Left kidney (tissue), 2 donors: Measurements from ENCODE around the gene ASB4. TPM values are rescaled to one million over a fixed set of nuclear protein-coding genes. Genes with fewer than 3 reads are reported as not detected.
"Not testable (repeated sequence)": the region's sequence is repeated elsewhere in the genome, so short reads cannot be mapped to it uniquely, and the experiment has no call there.

Experiments used
- DNase-seq: peaks from one replicate; pipeline ENCODE4 v3.0.0-alpha.2; 2013
- polyA plus RNA-seq: library from polyadenylated mRNA; unstranded; fragments of 120-200 nt; gene quantifications from one replicate; pipeline ENCODE4 v1.2.1, GENCODE V29; 2013; ENCODE audit not compliant: insufficient read length

The ASB4 gene
- polyA plus RNA-seq, 1 donor, result 0.10 TPM

DNA sequence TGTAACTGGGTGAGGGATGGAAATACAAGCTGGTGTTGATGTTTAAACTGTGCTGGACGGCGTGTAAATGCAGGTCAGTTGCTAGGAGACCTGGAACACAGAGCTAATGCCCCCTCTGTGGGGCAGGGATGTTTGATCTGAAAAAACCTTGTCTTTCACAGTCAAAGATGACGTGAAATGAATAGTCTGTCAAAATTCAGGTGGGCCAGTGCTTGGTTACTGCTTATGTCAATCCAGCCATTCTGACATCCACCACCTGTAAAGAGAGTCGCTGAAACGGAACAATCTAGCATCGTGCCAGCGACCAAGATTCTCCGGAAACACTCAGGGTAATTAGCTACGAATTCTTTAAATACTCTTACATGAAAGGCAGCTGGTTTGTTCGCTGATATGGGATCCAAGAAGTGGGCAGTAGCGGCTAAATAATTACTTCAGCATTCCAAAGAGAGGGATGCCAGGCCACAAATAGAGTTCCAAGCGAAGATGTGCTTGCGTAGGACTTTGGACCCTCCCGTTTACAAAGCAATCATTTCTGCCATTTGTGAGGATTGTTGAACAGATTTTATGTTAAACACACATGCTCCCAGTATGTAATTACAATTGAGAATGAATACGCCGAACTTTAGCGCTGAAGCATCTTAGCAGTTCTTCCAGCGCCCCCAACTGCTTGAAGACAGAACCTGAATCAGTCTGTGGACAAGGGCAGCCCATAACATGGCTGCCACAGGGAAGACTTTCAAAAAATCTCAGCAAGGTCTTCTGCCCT lies 7.3 kb upstream of the ASB4 start:
- no peak for DNase-seq

DNA sequence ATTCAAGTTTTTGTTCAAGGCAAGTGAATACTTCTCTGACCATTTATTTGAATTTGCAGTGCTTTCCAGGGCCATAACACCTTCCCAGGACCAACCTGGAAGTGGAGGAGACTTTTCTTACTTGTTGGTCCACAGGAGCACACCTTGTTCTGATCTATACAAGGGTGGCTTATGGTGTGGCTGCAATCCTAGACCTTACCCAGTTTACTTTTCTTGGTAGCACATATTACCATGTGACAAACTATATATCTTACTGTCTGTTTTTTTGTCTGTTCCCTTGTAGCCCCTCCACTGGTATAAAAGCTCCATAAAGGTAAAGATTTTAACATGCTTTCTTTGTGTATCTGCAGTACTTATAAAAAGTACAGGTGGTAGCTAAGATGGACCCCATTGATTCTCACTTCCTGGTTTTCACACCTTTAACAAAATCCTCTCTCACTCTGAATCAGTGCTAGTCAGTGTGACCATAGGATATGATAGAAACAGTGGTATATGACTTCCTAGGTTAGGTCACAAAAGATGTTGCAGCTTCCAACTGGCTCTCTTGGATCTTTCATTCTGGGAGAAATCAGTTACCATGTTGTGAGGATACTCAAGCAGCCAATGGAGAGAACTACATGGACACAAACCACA lies 5.6 kb upstream of the ASB4 start:
- DNase-seq, result no peak

DNA sequence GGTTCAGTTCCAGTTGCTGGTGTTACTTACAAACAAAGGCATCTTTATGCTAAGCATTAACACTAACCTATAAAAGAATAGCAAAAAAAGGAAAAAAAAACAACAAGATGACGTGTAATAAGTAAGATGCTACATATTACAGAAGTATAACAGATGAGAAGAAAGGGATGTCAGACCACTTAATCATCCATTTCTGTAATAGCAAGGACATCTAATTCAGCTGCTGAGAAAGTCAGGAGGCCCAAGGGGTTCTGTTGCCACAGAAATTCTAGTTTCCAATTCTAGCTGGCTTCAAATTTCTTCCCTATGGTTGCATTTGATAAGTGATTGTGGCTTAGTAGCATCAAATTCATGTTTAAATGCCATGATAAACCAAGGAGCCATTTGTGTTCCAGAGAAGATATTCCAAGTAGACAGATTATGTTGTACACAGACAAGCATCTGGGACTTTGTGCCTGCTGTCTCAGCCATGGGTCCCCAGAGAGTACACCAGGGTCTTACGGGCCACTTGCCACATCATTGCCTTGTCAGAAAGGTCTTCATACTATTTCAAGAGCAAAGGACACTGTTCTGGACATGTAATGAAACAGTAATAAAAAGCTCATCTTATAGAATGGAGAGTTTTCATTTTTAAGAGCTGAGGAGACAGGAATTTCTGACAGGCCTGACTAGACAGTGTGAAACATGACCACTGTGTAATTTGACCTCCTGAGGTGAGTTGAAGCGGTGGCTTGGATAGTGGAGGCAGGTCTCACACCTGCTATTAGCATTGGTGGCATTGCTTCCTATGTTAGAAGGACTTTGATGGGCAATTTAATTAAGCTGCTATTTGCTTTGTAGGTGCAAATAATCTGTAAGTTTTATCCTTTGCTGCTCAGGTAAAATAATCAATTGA lies 4.2 kb upstream of the ASB4 start:
- DNase-seq, result no peak

DNA sequence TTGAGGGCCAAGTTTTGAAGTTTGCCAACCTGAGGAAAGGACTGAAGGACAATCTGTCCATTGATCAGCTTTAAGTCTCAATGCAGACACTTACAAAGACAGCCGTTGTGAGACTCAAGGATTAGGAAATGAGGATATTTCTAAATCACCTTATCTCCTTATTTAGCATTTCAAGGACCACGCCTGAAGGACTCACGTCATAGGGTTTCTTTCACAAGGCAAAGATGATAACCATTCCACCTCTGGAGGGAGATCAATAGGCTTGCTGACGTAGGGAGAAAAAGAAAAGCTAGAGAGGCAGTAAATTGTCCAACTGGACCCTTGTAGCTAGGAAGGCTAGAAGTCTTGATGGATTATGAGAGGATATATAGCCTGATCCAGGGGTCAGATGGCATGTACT lies 3.3 kb upstream of the ASB4 start:
- DNase-seq, result no peak

DNA sequence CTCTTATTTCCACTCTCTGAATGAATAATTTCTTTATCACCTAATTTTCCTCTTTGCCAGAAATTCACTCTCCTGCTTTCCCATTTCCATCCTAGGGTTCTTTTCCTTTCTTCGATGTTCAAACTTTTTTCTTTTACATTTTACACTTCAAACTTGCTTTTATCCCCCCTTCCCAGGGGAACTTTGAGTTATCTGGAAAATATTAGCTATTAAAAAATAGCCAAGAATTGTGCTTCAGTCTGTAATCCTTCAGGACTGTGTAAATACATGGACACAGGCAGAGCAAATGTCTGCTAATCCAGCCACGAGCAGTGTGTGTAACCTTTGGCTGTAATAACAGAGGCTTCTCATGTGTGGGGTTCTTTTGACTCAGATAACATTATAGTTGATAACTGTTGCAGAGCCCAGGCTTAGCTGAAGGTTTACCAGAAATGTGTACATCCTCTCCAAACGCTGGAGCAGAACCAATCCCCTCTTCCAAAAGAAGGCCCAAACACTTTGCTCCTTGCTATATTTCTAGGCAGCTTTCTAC lies 4.6 kb downstream of the ASB4 start:
- DNase-seq, result no peak

DNA sequence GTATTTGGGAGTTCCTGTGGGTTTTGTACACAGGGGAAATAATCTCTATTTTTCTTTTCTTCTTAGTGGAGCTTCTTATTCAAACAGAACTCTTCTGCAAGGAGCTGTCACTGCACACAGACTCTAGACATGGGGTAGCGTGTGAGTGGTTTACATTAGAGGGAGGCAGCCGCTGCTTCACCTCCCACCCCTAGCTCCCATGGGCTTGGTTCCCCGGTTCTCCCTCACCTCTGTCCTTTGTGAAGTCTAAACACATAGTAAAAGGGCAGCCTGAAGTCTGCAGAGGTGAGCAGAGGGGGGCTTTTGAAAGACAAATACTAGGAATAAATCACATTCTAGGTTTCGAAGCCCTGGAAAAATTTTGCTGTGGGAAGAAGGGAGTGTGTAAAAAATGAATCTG lies 5.5 kb downstream of the ASB4 start:
- no peak for DNase-seq

DNA sequence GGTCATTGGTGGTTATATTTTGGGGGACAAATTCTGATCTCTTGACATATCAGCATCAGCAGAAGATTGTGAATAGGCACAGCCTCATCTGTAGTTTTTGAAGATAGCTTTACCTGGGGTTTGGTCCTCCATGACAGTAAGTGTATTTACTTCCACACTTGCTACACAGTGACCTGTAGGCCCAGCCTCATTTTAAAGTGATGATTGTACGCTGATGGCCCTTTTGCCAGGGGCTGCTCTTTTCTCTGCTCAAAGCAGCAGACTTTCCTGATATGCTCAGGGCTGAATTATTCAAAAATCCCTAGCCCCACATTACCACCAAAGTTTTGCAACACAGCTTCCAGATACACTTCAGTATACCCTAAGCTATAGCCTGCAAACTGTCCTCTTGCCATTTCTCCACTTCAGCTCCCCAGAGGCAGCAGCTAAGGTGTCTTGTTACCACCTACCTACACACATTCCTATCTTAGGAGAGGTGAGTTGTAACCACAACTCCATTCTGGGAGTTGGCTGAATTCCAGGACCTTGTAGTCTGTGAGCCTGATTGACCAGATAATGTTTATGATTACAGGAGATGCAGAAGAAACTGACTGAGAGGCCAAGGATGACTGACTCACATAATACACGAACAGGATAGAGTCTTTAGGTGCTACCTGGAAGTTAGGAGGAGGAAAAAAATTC lies 6.0 kb downstream of the ASB4 start:
- DNase-seq, result peak; percentile 55

DNA sequence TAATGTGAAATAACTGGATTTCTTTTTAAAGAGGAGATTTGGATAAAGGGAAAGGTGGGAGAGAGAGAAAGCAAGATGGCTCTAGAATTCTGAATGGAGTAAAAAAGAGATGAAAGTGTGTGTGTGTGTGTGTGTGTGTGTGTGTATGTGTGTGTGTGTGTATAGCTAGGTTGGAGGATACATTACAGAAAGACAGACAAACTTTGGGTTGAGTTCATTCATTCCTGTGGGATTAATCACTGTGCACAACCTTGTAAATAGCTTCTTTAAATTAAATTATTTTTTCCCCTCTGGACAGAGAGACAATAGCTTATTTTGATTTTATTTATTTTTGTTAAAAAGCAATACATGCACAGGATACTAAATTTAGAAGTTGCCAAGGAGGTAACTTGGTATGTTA lies 7.5 kb downstream of the ASB4 start:
- no peak for DNase-seq

DNA sequence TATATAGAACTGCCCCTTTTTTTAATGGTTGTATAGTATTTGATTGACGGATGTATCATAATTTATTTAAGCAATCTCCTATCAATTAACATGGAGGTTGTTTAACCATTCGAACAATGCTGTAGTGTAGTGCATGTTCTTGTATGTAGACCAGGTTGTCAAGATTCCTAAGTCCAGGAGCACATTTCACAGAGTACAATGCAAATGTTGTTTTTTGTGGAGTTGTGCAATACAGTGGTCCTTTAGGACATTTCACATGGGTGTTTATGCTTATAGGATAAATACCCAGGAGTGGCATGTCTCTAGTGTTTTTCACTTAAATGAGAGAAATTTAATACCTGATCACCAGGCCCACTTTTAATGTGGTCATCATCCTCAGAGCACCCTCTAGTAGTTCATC lies 8.1 kb downstream of the ASB4 start:
- no peak for DNase-seq

DNA sequence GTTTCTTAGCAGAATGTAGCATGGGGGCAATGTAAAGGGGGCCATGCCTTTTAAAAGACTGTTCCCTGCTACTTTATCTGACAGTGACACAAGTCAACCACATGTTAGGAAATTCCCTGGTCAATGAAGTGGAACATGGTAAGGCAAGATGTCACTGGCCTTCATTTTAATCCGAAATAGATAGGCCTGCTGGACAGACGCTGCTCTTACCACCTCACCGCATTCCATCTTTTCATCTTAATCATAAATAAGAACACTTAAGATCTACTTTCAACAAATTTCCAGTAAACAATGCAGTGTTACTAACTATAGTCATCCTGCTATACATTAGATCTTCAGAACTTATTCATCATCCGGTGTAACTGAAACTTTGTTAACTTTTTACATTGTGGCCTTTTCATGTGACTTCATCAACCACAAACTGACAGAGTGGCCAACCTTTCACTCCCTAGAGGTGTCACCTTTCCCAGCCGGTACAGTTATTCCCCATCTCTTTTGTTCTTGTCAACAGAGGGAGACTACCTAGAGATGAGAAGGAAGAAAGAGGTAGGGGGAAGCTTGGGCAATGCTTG lies 15.6 kb downstream of the ASB4 start:
- DNase-seq, result peak; percentile 67

DNA sequence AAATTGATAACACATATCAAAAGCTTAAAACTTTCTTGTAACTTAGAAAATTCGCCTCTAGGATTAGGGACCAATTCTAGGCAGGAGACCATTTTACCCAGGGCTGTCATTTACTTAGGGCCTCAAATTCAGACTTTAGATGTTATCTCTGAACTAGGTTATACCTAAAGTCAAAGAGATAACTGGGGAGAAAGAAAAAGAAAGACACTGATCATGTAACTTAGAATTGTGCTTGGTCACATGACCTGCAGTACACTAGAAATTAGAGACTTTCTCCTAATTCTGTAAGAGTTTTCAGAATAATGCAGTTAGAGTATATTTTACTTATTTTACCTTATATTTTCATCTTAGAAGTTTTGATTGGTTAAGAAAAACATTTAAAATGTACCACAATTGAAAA lies 16.7 kb downstream of the ASB4 start:
- DNase-seq, result no peak

DNA sequence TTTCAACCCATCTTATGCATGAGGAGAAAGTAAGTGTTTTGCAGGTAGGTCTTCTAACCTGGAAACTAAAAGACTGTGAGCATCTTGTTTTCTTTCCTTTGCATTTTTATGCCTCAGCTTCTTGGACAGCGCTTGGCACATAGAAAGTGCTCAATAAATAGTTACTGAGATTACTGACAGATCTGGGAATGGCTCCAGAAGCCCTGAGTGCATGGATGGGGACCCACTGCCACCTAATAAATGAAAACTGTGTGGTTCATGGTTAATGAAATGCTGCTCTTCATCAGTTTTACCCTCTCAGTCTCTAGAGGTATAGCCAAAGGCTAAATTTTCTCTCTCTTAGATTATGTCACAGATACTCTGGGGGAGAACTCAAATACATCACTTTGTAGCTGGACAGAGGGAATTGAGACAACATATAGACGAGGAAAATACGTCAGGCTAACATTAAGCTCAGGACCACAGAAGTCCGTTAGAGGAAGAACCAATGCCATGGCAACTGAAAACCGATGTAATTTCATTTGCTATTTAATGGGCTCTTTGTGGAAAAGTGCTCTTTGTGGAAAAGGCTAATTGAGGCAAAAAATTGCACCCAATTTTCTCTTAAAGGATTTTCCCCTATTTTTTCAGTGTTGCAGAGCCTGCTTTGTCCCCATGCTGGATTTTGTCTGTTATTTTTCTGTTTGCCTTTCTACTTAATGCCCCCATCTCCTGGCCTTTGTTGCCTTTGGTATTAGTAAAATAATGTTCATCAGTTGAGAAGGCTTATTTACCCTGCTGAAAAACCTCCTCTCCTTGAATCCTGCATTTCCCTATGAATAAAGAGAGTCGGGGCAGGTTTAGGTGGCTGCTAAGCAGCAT lies 17.8 kb downstream of the ASB4 start:
- no peak for DNase-seq

DNA sequence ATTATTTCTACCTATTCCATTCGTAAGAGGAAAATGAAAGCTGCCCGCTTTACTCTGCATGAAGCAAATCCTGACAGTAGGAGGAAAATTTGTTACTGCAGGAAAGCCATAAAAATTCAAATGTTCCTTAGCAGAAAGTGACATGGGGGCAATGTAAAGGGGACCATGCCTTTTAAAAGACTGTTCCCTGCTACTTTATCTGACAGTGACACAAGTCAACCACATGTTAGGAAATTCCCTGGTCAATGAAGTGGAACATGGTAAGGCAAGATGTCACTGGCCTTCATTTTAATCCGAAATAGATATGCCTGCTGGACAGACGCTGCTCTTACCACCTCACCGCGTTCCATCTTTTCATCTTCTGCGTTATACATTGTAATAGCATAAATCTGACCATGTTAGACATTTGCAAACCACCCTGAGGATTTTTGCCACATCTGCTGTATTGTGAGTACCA lies 18.4 kb downstream of the ASB4 start:
- not testable (repeated sequence) for DNase-seq

DNA sequence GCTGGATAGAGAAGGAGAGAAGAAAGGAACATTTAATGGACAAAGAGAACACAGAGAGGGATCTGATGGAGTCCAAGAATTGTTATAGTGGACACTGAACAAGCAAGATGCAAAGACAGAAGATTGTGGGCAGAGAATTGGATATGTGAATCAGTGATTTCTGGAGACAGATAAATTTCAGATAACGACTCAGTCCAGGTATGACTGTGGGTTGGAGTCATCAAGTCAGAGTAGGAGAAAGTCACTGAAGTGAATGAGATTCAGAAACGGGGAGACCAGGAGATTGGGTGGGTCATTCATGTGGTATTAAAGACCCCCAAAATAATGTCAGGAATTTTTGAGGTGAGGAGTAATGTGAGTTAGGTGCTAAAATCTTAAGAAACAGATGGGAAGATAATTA lies 23.0 kb downstream of the ASB4 start:
- no peak for DNase-seq

DNA sequence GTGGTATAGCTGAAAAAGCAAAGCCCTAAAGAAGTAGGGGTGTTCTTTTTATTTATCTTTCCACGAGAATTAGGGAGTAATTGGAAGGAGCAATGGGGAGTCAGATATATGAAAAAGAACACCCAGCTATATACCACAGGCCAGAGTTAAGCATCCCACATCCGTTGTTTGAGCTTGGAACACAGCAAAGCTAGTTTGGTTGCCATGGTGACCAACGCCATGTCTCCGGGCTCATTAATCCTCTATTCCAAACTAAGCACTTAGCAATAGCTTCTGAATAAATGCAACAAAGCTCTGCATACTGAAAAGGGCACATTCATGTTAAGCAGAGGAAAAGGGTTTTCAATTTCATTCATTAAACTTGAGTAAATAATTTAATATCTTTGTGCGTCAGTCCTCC lies 23.5 kb downstream of the ASB4 start:
- DNase-seq, result peak; percentile 91

DNA sequence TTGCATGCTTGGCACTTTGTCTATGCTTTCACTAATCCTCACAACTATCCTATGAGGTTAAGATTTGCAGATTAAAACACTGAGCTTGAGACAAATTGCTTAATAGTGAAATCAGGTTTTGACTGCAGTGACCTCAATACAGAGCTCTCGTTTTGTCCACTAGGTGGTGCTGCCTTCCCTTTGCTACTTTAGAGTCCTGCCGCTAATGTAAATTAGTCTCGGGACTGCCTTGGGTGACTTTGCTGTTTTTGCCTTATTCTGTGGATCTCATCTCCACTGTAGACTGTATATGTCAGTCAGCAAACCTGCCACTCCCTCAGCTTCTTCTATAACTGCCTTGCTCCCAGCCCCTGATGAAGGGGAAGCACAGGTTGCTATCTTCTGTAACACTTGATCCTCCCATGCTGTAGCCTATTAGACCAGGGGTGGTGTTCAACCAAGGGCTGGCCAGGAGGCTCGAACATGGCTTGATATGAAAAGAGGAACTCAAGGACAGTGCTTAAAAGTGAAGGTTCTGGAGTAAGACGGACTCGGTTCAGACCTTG lies 26.0 kb downstream of the ASB4 start:
- DNase-seq, result peak; percentile 76

DNA sequence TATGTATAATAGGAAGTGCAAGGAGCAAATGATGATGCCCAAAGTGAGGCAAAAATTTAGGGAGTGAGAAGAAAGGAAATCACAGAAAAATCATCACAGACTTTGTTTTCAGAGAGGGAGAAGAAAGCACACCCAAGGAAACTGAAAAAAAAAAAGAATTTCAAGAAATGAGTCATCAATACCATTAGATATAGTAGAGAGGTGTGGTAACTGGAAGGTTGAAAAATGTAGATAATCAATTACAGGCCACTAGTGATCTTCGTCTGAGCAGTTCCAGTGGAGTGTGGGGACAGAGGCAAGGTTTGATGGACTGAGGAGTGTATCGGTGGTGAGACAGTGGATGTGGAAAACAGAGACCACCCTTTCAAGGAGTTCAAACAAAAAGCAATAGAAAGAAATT lies 31.7 kb downstream of the ASB4 start:
- no peak for DNase-seq

DNA sequence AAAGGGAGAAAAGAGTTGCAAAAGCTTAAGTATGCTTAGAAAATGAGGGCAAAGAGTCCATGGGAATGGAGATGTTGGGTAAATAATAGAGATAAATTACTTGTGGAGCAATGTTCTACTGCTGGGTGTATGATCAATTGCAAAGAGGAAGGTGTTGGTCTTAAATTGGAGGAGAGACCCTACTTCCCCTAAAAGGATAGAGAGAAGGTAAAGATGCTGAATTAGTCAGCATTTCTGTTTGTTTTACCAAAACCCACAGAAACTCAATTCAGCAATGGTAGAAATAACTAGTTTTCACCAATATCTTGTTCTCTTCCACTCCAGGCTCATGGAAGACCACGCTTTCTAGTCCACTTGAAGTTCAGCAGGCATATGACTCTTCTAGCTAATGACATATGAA lies 32.1 kb downstream of the ASB4 start:
- no peak for DNase-seq

DNA sequence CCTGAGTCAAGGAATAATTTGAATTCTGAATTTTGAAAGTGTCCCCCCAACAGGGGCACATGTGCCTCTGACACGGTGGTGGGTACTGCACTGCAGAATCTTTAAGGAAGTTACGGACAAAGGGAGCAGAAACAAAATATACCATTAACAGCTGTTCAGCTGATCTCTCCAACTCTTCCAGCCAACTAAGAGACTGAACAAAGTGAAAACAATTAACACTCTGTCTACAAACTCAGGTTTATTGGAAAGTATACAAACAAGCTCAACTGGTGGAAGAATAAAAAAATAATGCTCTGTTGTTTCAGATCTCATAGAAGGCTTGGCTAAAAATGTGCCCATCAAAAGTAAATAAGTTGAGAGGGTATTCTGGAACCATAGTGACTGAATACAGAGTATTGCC lies 34.4 kb downstream of the ASB4 start:
- DNase-seq, result no peak

DNA sequence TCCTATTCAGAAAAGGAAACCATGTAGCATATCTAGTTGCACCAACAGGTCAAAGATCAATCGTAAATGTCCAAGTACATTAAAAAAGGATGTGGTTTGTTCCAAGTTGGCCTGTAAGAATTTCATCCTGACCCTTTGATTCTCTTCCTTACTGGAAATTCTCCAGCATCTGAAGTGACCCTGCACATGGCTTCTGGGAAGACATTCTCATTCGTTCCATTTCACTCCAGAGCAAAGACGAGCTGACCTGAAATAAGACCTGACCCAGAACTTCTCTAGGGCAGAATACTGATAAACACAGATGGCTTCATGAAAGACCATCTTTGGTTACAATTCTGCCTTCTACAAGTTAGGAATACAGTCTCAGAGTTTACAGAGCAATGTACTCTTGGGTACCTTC lies 39.8 kb downstream of the ASB4 start:
- no peak for DNase-seq
